GM10266 (cell line): ENCODE data around the gene DAB2IP.

Source experiments
- DNase-seq: peaks from one replicate; pipeline ENCODE4 v3.0.0; 2012; ENCODE audit errors: extremely low spot score
- CTCF ChIP-seq: IDR thresholded peaks from 2 replicates; pipeline ENCODE4 v1.5.1; 2012; ENCODE audit warnings: mild to moderate bottlenecking, low read depth; ENCODE audit not compliant: control insufficient read depth, insufficient read depth; ENCODE audit errors: missing control alignments

Gene DAB2IP

DNA sequence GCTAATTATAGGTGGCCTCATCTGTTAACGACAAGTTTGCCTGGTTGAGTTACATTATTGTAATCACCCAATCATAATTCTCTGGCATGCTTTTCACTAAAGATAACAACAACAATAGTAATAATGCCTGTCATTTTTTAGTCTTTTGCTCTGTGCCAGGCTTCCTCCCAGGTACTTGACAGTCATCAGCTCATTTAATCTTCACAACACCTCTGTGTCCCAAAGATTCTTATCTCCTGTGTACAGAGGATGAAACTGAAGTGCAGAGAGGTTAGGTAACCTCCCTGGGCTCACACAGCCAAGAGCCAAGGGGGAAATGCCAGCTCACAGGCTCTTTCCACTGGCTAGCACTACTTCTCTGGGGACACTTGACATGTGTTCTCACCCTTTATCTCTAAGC lies 77.5 kb downstream of the DAB2IP start:
- no peak for DNase-seq
- TF ChIP-seq CTCF: no peak

- DNase-seq: no peak
- no peak for TF ChIP-seq CTCF
These were observed 78.5 kb downstream of the DAB2IP start for GRCh38 chr9:121729769-121730562.

DNA sequence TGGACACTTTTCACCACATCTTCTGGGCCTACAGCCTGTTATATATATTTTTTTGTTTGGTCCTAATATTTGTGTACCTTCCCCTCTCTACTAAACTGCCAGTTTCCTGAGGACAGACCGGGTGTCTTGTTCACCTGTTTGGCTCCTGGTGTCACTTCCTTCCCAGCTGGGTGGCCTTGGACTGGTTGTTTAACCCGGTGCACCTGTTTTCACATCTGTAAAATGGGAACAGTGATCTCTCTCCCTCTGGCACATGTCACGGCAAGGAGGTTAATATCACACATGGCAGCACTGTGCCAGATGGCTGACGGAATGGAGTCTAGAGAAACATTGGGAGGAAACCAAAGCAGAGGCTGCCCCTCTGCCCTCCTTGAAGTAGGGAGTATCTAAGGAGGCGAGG lies 79.7 kb downstream of the DAB2IP start:
- DNase-seq: no peak

GRCh38 chr9:121731919-121732318 lies 80.5 kb downstream of the DAB2IP start:
- DNase-seq: no peak
- no peak for TF ChIP-seq CTCF

More for the DNA sequence above, 79.7 kb downstream of the DAB2IP start:
- no peak for TF ChIP-seq CTCF

DNA sequence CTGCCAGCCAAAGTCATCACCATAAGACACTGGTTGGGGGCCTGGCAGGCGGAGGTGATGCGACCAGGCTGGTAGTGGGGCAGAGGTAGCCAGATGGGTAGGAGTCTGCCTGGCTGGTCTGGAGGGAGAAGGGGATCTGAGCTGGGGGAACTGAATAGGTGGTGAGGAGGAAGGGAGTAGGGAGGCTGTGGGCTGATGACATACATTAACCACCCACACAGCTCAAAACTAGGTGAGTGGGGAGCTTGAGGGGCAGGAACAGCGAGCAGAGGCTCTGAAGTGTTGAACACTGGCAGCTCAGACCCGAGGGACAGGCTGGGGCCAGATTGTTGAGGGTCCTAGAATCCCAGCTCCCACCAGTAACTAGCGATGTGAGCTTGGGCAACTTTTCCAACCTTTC lies 81.0 kb downstream of the DAB2IP start:
- DNase-seq: no peak
- no peak for TF ChIP-seq CTCF

GRCh38 chr9:121732886-121733285 lies 81.5 kb downstream of the DAB2IP start:
- DNase-seq: no peak
- TF ChIP-seq CTCF: no peak

- no peak for DNase-seq
- TF ChIP-seq CTCF: no peak
These were observed 83.0 kb downstream of the DAB2IP start for GRCh38 chr9:121734465-121734864.
